ENCODE results near the gene NCEH1. TPM values are rescaled to one million over a fixed set of nuclear protein-coding genes. Genes with fewer than 3 reads are reported as not detected.

The NCEH1 gene
- total RNA-seq, 1 experiment from 2014 or later: 4.5 TPM

- Mint-ChIP-seq H3K4me1 (peaks cover 14% of the 10 kb centered on the region), H3K4me3 (no peak overlapping the region), H3K9me3 (no peaks in the 10 kb centered on the region), H3K27me3 (ENCODE audit: low read depth) (no peaks in the 10 kb centered on the region; the same call in 1 of the 2 replicates), H3K36me3 (no peaks in the 10 kb centered on the region), H3K27ac (no peak overlapping the region)
- POLR2A ChIA-PET: no interaction called here
- ATAC-seq: no peak
- CTCF ChIA-PET: interaction anchor here (0.9 kb wide), 1 partner anchor 35 kb away, joined by 3 read pairs; no protein-coding TSS in a partner anchor
- TF ChIP-seq CTCF (IDR thresholded peaks at IDR 0.05) (no peak), RORB (CRISPR knock-in tag; IDR thresholded peaks at IDR 0.05) (no peak), SMAD4 (CRISPR knock-in tag; IDR thresholded peaks at IDR 0.05) (no peak), ZNF416 (CRISPR knock-in tag; IDR thresholded peaks at IDR 0.05) (no peak), ZNF512 (CRISPR knock-in tag; IDR thresholded peaks at IDR 0.05; ENCODE audit: borderline replicate concordance) (no peak), TCF7 (CRISPR knock-in tag; IDR thresholded peaks at IDR 0.05; ENCODE audit: low read depth) (no peak), ELF4 (CRISPR knock-in tag; IDR thresholded peaks at IDR 0.05; ENCODE audit: low read depth) (no peak), ATF6 (CRISPR knock-in tag; IDR thresholded peaks at IDR 0.05) (no peak), ZNF317 (CRISPR knock-in tag; IDR thresholded peaks at IDR 0.05; ENCODE audit: borderline replicate concordance, low read depth) (no peak), ZNF671 (CRISPR knock-in tag; IDR thresholded peaks at IDR 0.05) (no peak), JUN (CRISPR knock-in tag; IDR thresholded peaks at IDR 0.05) (no peak), MLX (CRISPR knock-in tag; IDR thresholded peaks at IDR 0.05) (no peak), RELA (CRISPR knock-in tag; IDR thresholded peaks at IDR 0.05; ENCODE audit: borderline replicate concordance) (no peak), FOXK1 (CRISPR knock-in tag; IDR thresholded peaks at IDR 0.05) (no peak)
- TF ChIP-seq, protein P1, sequence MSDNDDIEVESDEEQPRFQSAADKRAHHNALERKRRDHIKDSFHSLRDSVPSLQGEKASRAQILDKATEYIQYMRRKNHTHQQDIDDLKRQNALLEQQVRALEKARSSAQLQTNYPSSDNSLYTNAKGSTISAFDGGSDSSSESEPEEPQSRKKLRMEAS (CRISPR knock-in tag; IDR thresholded peaks at IDR 0.05): no peak
- TF ChIP-seq, protein P2, sequence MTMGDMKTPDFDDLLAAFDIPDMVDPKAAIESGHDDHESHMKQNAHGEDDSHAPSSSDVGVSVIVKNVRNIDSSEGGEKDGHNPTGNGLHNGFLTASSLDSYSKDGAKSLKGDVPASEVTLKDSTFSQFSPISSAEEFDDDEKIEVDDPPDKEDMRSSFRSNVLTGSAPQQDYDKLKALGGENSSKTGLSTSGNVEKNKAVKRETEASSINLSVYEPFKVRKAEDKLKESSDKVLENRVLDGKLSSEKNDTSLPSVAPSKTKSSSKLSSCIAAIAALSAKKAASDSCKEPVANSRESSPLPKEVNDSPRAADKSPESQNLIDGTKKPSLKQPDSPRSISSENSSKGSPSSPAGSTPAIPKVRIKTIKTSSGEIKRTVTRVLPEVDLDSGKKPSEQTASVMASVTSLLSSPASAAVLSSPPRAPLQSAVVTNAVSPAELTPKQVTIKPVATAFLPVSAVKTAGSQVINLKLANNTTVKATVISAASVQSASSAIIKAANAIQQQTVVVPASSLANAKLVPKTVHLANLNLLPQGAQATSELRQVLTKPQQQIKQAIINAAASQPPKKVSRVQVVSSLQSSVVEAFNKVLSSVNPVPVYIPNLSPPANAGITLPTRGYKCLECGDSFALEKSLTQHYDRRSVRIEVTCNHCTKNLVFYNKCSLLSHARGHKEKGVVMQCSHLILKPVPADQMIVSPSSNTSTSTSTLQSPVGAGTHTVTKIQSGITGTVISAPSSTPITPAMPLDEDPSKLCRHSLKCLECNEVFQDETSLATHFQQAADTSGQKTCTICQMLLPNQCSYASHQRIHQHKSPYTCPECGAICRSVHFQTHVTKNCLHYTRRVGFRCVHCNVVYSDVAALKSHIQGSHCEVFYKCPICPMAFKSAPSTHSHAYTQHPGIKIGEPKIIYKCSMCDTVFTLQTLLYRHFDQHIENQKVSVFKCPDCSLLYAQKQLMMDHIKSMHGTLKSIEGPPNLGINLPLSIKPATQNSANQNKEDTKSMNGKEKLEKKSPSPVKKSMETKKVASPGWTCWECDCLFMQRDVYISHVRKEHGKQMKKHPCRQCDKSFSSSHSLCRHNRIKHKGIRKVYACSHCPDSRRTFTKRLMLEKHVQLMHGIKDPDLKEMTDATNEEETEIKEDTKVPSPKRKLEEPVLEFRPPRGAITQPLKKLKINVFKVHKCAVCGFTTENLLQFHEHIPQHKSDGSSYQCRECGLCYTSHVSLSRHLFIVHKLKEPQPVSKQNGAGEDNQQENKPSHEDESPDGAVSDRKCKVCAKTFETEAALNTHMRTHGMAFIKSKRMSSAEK (CRISPR knock-in tag; IDR thresholded peaks at IDR 0.05; ENCODE audit: borderline replicate concordance): no peak
- TF ChIP-seq, protein P3, sequence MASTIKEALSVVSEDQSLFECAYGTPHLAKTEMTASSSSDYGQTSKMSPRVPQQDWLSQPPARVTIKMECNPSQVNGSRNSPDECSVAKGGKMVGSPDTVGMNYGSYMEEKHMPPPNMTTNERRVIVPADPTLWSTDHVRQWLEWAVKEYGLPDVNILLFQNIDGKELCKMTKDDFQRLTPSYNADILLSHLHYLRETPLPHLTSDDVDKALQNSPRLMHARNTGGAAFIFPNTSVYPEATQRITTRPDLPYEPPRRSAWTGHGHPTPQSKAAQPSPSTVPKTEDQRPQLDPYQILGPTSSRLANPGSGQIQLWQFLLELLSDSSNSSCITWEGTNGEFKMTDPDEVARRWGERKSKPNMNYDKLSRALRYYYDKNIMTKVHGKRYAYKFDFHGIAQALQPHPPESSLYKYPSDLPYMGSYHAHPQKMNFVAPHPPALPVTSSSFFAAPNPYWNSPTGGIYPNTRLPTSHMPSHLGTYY (CRISPR knock-in tag; IDR thresholded peaks at IDR 0.05): no peak
- TF ChIP-seq, protein P4, sequence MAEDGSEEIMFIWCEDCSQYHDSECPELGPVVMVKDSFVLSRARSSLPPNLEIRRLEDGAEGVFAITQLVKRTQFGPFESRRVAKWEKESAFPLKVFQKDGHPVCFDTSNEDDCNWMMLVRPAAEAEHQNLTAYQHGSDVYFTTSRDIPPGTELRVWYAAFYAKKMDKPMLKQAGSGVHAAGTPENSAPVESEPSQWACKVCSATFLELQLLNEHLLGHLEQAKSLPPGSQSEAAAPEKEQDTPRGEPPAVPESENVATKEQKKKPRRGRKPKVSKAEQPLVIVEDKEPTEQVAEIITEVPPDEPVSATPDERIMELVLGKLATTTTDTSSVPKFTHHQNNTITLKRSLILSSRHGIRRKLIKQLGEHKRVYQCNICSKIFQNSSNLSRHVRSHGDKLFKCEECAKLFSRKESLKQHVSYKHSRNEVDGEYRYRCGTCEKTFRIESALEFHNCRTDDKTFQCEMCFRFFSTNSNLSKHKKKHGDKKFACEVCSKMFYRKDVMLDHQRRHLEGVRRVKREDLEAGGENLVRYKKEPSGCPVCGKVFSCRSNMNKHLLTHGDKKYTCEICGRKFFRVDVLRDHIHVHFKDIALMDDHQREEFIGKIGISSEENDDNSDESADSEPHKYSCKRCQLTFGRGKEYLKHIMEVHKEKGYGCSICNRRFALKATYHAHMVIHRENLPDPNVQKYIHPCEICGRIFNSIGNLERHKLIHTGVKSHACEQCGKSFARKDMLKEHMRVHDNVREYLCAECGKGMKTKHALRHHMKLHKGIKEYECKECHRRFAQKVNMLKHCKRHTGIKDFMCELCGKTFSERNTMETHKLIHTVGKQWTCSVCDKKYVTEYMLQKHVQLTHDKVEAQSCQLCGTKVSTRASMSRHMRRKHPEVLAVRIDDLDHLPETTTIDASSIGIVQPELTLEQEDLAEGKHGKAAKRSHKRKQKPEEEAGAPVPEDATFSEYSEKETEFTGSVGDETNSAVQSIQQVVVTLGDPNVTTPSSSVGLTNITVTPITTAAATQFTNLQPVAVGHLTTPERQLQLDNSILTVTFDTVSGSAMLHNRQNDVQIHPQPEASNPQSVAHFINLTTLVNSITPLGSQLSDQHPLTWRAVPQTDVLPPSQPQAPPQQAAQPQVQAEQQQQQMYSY (CRISPR knock-in tag; IDR thresholded peaks at IDR 0.05): no peak
- DNase-seq (ENCODE audit: low spot score): no peak
These were observed 2.9 kb downstream of the NCEH1 start for GRCh38 chr3:172707967-172708366.
